GM19351 (cell line): ENCODE data around the gene PLEKHD1.

ENCODE experiments used
- ATAC-seq: cut with Tn5 transposase; IDR thresholded peaks from one replicate; pipeline ENCODE4 v1.9.1; 2021; ENCODE audit warnings: mild to moderate bottlenecking, moderate library complexity; ENCODE audit not compliant: unreplicated experiment

PLEKHD1 gene

GRCh38 chr14:69540654-69541335 lies 56.3 kb downstream of the PLEKHD1 start:
- ATAC-seq, result no peak

DNA sequence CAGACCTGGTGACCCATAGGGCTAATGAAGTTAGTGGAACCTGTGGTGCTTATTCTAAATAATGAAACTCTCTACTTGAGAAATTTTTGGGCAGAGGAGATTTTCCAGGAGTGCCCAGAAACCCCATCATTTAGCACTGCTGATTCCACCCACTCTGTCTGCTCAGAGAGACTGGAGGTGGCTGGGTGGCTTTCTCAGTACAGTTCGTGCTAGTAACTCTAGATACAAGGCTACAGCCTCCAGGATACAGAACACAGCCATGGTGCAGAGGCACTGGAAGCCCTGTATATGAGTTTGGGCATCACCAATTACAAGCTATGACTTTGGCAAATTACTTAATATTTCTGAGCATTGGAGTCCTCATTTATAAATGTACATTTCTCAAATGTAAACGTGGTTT lies 57.8 kb downstream of the PLEKHD1 start:
- no peak for ATAC-seq

GRCh38 chr14:69543341-69544115 lies 59.0 kb downstream of the PLEKHD1 start:
- ATAC-seq, result no peak

- ATAC-seq, result no peak
Observed at GRCh38 chr14:69547701-69548348, 63.3 kb downstream of the PLEKHD1 start.

GRCh38 chr14:69548566-69548965 lies 64.0 kb downstream of the PLEKHD1 start:
- no peak for ATAC-seq

DNA sequence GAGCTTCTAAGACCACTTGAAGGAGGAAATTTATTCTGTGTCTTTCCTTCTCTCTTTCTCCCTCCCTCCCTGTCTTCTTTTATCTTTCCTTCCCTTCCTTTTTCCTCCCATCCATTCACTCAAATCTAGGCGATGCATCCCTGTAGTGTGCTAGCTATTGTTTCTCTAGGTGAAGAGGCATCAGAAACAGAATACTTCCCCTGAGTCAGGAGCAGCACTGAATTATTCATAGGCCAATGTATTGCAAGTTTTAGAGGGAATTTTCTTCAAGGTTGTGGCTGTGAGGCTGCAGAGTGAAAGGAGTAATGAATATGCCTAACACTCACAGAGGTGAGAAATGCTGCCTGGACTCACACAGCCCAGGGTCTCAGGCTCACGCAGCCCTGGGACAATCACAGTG lies 67.0 kb downstream of the PLEKHD1 start:
- no peak for ATAC-seq

- no peak for ATAC-seq
Observed at GRCh38 chr14:69553252-69553651, 68.7 kb downstream of the PLEKHD1 start.

DNA sequence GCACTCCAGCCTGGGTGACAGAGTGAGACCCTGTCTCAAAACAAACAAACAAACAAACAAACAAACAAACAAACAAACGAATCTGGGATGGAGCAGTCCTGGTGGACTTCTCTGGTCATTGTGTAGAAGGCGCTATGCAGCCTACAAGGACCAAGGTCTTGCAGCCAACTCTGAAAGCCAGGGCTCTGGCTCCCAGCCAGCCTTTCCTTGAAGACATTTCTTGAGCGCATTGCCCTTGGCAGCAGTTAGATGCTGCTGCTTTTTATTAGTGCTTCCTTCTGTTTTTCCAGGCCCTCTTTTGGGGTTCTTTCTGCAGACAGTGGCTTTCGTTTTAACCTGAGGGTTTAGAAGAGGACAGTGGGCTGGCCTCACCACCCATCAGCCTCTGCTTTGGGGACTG lies 70.0 kb downstream of the PLEKHD1 start:
- ATAC-seq, result no peak

GRCh38 chr14:69558774-69559173 lies 74.2 kb downstream of the PLEKHD1 start:
- no peak for ATAC-seq

DNA sequence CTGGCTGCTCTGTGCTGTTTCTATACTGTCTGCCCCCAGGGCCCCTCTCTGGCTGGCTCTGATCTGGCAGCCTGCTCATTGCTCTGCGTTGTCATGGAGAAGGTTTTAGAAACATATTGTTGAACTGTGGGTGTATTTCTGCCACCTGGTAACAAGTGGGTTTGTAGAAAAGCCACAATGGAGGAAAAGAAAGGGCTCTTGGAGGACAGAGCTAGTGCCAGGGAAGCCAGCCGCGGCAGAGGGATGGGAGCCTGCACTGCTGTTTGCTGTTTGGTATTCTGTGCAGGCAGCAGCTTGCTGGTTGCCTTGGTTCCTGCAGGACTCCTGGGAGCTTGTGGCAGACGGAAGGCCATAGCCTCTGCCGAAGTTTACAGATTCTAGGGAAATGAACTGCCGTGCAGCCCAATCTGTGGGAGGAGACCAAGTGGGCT lies 75.1 kb downstream of the PLEKHD1 start:
- no peak for ATAC-seq

GRCh38 chr14:69560826-69561225 lies 76.3 kb downstream of the PLEKHD1 start:
- no peak for ATAC-seq

GRCh38 chr14:69561893-69562292 lies 77.4 kb downstream of the PLEKHD1 start:
- no peak for ATAC-seq

DNA sequence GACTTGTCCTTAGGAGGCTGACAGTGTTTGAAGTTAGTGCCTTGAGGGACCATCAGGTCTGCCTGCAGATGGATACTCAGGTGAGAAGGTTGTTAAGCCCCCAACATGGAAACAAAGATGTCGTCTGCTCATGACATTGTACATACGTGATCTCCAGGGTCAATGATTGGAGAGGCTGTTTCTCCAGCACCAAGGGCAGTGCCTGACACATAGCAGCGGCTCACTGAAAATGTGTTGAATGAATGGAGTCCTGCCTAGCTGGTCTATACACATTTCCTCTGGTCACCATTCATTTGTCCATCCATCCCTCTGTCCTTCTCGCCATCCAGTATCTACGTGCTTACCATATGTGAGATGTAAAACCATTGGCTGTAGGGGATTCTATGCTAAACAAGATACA lies 83.0 kb downstream of the PLEKHD1 start:
- no peak for ATAC-seq

GRCh38 chr14:69569859-69570258 lies 85.3 kb downstream of the PLEKHD1 start:
- no peak for ATAC-seq

DNA sequence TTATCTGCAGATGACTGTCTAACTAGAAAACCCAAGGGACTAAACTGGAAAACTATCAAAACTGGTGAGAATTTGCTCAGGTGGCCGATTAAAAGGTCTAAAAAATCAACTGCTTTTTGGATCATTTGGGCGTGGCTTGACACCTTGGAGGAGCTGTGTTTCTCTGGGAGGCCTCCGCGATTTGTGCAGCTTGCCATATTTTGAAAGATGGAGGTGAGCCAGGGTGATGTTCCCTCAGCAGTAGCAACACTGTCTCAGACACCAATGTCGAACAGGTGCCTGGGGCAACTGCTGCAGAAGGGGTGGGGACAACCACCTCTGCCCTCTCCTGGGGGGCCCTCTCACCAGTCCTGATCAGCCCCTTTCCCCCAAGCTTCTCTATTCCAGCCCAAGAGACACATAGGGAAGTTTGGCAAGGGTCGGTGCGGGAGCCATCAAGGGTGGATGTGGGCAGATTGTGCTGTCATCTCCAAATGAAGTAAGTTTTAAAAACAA lies 86.4 kb downstream of the PLEKHD1 start:
- no peak for ATAC-seq

DNA sequence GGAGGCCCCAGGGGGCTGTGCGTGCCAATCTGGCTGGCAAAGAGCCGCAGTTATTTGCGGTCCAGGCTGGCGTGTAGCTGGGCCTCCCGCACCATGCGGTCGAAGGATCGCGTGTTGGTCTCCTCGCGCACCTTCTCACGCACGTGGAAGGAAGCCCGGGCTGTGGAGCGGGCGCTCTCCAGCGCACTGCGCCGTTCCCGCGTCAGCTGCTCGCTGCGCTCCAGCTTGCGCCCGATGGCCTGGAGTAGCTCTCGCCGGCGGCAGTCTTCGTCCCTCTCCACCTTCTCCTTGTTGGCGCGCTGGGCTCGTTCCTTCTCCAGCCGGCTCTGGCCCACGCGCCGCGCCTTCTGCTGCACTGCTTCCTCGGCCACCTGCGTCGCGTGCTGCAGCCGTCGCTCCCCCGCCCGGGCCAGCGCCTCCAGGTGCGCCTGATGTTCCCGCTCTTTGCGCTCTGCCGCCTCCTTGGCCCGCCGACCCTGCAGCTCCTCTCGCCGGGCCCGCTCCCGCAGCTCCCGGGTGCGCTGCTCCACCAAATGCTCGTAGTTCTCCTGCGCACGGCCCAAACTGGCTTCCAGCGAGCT lies 87.0 kb downstream of the PLEKHD1 start:
- ATAC-seq, result no peak

DNA sequence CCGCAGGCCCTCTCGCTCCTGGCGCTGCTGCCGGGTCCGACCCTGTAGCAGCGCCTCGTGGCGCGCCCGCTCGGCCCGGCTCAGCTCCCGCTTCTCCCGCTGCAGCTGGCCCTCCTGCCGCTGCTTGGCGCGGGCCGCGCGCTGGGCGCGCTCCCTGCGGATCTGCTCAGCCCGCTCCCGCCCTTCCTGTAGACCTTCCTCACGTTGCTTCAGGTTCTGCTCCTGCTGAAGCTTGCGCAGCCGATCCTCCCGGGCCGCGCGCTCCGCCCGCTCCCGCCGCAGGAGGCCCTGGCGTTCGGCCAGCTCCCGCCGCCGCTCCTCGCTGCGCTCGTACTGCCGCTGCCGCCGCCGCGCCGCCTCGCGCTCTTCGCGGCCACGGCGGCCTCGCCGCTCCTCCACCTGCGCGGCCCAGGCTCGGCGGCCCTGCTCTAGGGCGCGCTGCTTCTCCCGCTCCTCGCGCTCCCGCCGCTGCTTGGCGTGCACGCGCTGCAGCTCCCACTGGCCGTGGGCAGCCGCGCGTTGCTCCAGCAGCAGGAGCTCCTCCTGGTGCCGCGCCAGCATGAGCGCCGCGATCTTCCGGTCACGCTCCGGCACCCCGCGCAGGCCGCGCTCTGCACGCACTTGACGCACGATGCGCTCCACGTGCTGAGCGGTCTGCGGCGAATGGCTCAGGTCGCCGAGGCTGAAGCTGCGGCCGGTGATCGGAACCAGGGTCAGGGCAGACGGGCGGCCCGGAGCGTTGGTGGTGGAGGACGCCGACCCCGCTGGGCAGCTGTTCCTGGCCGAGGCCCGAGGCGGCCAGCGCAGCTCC lies 87.7 kb downstream of the PLEKHD1 start:
- no peak for ATAC-seq

DNA sequence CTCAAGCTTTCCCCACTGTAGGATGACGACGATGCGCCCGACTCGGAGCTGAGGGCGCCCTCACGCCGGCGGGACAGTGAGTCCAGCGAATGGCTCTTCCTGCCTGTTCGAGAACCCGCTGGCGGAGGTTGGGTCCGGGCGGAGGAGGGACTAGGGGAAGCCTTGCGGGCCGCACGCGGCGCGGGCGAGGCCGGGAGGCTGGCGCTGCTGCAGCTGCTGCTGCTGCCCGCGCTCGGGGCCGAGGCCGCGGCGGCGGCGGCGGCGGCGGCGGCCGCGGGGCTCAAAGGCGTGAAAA lies 88.3 kb downstream of the PLEKHD1 start:
- ATAC-seq, result no peak

- ATAC-seq, result no peak
Observed at GRCh38 chr14:69573205-69573830, 88.8 kb downstream of the PLEKHD1 start.

GRCh38 chr14:69573831-69574262 lies 89.3 kb downstream of the PLEKHD1 start:
- no peak for ATAC-seq
